Astrocyte (in vitro differentiated cells and primary cell): ENCODE data around the gene FAM227A. TPM values are rescaled to one million over a fixed set of nuclear protein-coding genes. Genes with fewer than 3 reads are reported as not detected.
"Not testable (repeated sequence)": the region's sequence is repeated elsewhere in the genome, so short reads cannot be mapped to it uniquely, and the experiment has no call there.

ENCODE experiments used
- DNase-seq: peaks from one replicate; pipeline ENCODE4 v3.0.0-alpha.2; 2010; ENCODE audit warnings: low read depth
- FAIRE-seq: peaks from 2 replicates; lab custom pipeline; 2011; peaks lifted over from hg19 to GRCh38; lab: Jason Lieb, UNC
- H2AFZ ChIP-seq: 2 replicates; pipeline ENCODE4 v1.6.0; 2012; ENCODE audit warnings: low read depth, low read length, inconsistent platforms
- H3K27ac ChIP-seq: 2 replicates; pipeline ENCODE4 v1.5.1; 2011; ENCODE audit warnings: low read depth, low read length, inconsistent platforms
- H3K27me3 ChIP-seq: 2 replicates; pipeline ENCODE4 v1.6.0; 2011; ENCODE audit warnings: low read length, inconsistent platforms; ENCODE audit not compliant: insufficient read depth
- H3K36me3 ChIP-seq: 2 replicates; pipeline ENCODE4 v1.5.1; 2011; ENCODE audit warnings: low read length, inconsistent platforms; ENCODE audit not compliant: insufficient read depth
- H3K4me1 ChIP-seq: 2 replicates; pipeline ENCODE4 v1.5.1; 2011; ENCODE audit warnings: low read length, inconsistent platforms; ENCODE audit not compliant: insufficient read depth
- H3K4me2 ChIP-seq: 2 replicates; pipeline ENCODE4 v1.6.0; 2012; ENCODE audit warnings: low read length, inconsistent platforms
- H3K4me3 ChIP-seq: 2 replicates; pipeline ENCODE4 v1.5.1; 2011; ENCODE audit warnings: low read depth, mild to moderate bottlenecking, low read length, inconsistent platforms; ENCODE audit not compliant: insufficient read depth
- H3K79me2 ChIP-seq: 2 replicates; pipeline ENCODE4 v1.6.0; 2012; ENCODE audit warnings: mild to moderate bottlenecking, low read length, inconsistent platforms; ENCODE audit not compliant: insufficient read depth
- H3K9ac ChIP-seq: 2 replicates; pipeline ENCODE4 v1.6.0; 2012; ENCODE audit warnings: mild to moderate bottlenecking, low read length, inconsistent platforms
- H3K9me3 ChIP-seq: 2 replicates; pipeline ENCODE4 v1.5.1; 2012; ENCODE audit warnings: low read depth, mild to moderate bottlenecking, low read length, inconsistent platforms; ENCODE audit not compliant: insufficient read depth
- H4K20me1 ChIP-seq: 2 replicates; pipeline ENCODE4 v1.6.0; 2012; ENCODE audit warnings: low read length, inconsistent platforms; ENCODE audit not compliant: insufficient read depth
- H3K27ac Mint-ChIP-seq: one replicate; pipeline ENCODE4 v1.8.0; 2021; ENCODE audit warnings: mild to moderate bottlenecking, mixed read lengths; ENCODE audit not compliant: unreplicated experiment
- H3K27me3 Mint-ChIP-seq: one replicate; pipeline ENCODE4 v1.8.0; 2021; ENCODE audit warnings: low read depth, mixed read lengths; ENCODE audit not compliant: unreplicated experiment
- H3K36me3 Mint-ChIP-seq: one replicate; pipeline ENCODE4 v1.8.0; 2021; ENCODE audit warnings: low read depth, mixed read lengths; ENCODE audit not compliant: unreplicated experiment
- H3K4me1 Mint-ChIP-seq: one replicate; pipeline ENCODE4 v1.8.0; 2021; ENCODE audit warnings: low read depth, mixed read lengths; ENCODE audit not compliant: unreplicated experiment
- H3K4me3 Mint-ChIP-seq: one replicate; pipeline ENCODE4 v1.8.0; 2021; ENCODE audit warnings: mild to moderate bottlenecking, moderate library complexity, mixed read lengths; ENCODE audit not compliant: unreplicated experiment
- H3K9me3 Mint-ChIP-seq: one replicate; pipeline ENCODE4 v1.8.0; 2021; ENCODE audit warnings: mild to moderate bottlenecking, mixed read lengths; ENCODE audit not compliant: unreplicated experiment
- CTCF ChIP-seq: IDR thresholded peaks from 2 replicates; pipeline ENCODE4 v1.5.1; 2011; ENCODE audit warnings: low read depth, mild to moderate bottlenecking, inconsistent platforms, low read length, moderate library complexity; ENCODE audit not compliant: insufficient read depth
- EZH2 ChIP-seq: IDR thresholded peaks from 2 replicates; pipeline ENCODE4 v1.6.1; 2012; ENCODE audit warnings: mild to moderate bottlenecking, low read length, inconsistent platforms; ENCODE audit not compliant: insufficient read depth
- total RNA-seq: library from RNA; stranded (reverse); gene quantifications from 2 replicates; pipeline ENCODE4 v1.2.1, GENCODE V29; 2021

FAM227A gene
- total RNA-seq, 1 donor from 2014 or later: 3.4 TPM

- TF ChIP-seq EZH2 (no peak), CTCF (no peak)
- Mint-ChIP-seq H3K4me1 (no peaks in the 10 kb centered on the region), H3K36me3 (peaks cover 17% of the 10 kb centered on the region), H3K27ac (no peak overlapping the region), H3K4me3 (no peak overlapping the region), H3K27me3 (no peaks in the 10 kb centered on the region), H3K9me3 (peaks cover 1% of the 10 kb centered on the region)
- Histone ChIP-seq H3K9me3 (no peaks in the 10 kb centered on the region), H3K4me1 (no peaks in the 10 kb centered on the region), H3K27me3 (no peaks in the 10 kb centered on the region), H4K20me1 (no peaks in the 10 kb centered on the region), H2AFZ (no peak overlapping the region), H3K36me3 (no peaks in the 10 kb centered on the region), H3K4me3 (no peak overlapping the region), H3K4me2 (no peak overlapping the region), H3K79me2 (no peaks in the 10 kb centered on the region), H3K27ac (no peak overlapping the region), H3K9ac (no peak overlapping the region)
- FAIRE-seq: no peak
- DNase-seq: no peak
Observed at GRCh38 chr22:38623351-38623750, 32.8 kb downstream of the FAM227A start.

- no peak for TF ChIP-seq CTCF
- no peak for TF ChIP-seq EZH2
- DNase-seq (no peak), FAIRE-seq (no peak)
- H2AFZ ChIP-seq: no peak overlapping the region
- H3K4me3 ChIP-seq: no peak overlapping the region
- Mint-ChIP-seq H3K27me3 (no peaks in the 10 kb centered on the region), H3K4me3 (no peak overlapping the region), H3K36me3 (peaks cover 39% of the 10 kb centered on the region), H3K9me3 (peaks cover 5% of the 10 kb centered on the region), H3K27ac (no peak overlapping the region), H3K4me1 (peaks cover 9% of the 10 kb centered on the region)
- H3K27me3 ChIP-seq: no peaks in the 10 kb centered on the region
- no peaks in the 10 kb centered on the region for H3K79me2 ChIP-seq
- no peaks in the 10 kb centered on the region for H3K36me3 ChIP-seq
- no peaks in the 10 kb centered on the region for H3K9me3 ChIP-seq
- H4K20me1 ChIP-seq: no peaks in the 10 kb centered on the region
- H3K27ac ChIP-seq: no peak overlapping the region
- no peak overlapping the region for H3K4me2 ChIP-seq
- no peaks in the 10 kb centered on the region for H3K4me1 ChIP-seq
- no peak overlapping the region for H3K9ac ChIP-seq
Observed at GRCh38 chr22:38618682-38619081, 37.5 kb downstream of the FAM227A start.

- no peaks in the 10 kb centered on the region for H3K9me3 ChIP-seq
- H3K4me2 ChIP-seq: no peak overlapping the region
- H3K27ac ChIP-seq: no peak overlapping the region
- no peaks in the 10 kb centered on the region for H3K4me1 ChIP-seq
- H3K9ac ChIP-seq: no peak overlapping the region
- peaks cover 39% of the 10 kb centered on the region for H3K36me3 Mint-ChIP-seq
- no peak for FAIRE-seq
- no peak overlapping the region for H3K27ac Mint-ChIP-seq
- no peaks in the 10 kb centered on the region for H3K27me3 Mint-ChIP-seq
- peaks cover 5% of the 10 kb centered on the region for H3K9me3 Mint-ChIP-seq
- H3K27me3 ChIP-seq: no peaks in the 10 kb centered on the region
- peaks cover 9% of the 10 kb centered on the region for H3K4me1 Mint-ChIP-seq
- no peak overlapping the region for H3K4me3 Mint-ChIP-seq
- DNase-seq: no peak
- TF ChIP-seq EZH2 (no peak), CTCF (no peak)
- H3K4me3 ChIP-seq: no peak overlapping the region
- no peaks in the 10 kb centered on the region for H3K36me3 ChIP-seq
- H3K79me2 ChIP-seq: no peaks in the 10 kb centered on the region
- H2AFZ ChIP-seq: no peak overlapping the region
- H4K20me1 ChIP-seq: no peaks in the 10 kb centered on the region
Observed at GRCh38 chr22:38618258-38618657, 37.9 kb downstream of the FAM227A start.

GRCh38 chr22:38615064-38615405 is 41.2 kb downstream of the FAM227A start:
- H3K27me3 Mint-ChIP-seq, H3K9me3 Mint-ChIP-seq, H3K4me1 ChIP-seq, H3K4me3 ChIP-seq, H3K9me3 ChIP-seq, H3K36me3 ChIP-seq, H3K4me1 Mint-ChIP-seq, H4K20me1 ChIP-seq, DNase-seq, H3K9ac ChIP-seq, H3K79me2 ChIP-seq, H3K27ac Mint-ChIP-seq, H3K4me2 ChIP-seq, H3K4me3 Mint-ChIP-seq, H2AFZ ChIP-seq, H3K27ac ChIP-seq, H3K27me3 ChIP-seq, FAIRE-seq: not testable (repeated sequence)
- H3K36me3 Mint-ChIP-seq: peaks cover 41% of the 10 kb centered on the region
